Muscle layer of duodenum (tissue), 2 donors: ENCODE results near the gene CRYGA.

ENCODE experiments used
- H3K27ac ChIP-seq: one replicate; pipeline ENCODE4 v1.7.0; 2013; ENCODE audit warnings: mild to moderate bottlenecking, low read length
- H3K27me3 ChIP-seq: one replicate; pipeline ENCODE4 v1.7.0; 2013; ENCODE audit warnings: low read depth, mild to moderate bottlenecking, control low read depth, low read length
- H3K36me3 ChIP-seq, 2 donors: one replicate each; pipeline ENCODE4 v1.7.0; 2013; ENCODE audit warnings: low read length in 2 of 2, control low read depth in 1 of 2, mild to moderate bottlenecking in 1 of 2; ENCODE audit not compliant: insufficient read depth in 2 of 2, control insufficient read depth in 1 of 2
- H3K4me1 ChIP-seq, 2 donors: one replicate each; pipeline ENCODE4 v1.7.0; 2013; ENCODE audit warnings: low read length in 2 of 2, mild to moderate bottlenecking in 2 of 2, control low read depth in 1 of 2, moderate library complexity in 1 of 2; ENCODE audit not compliant: insufficient read depth in 2 of 2, control insufficient read depth in 1 of 2
- H3K4me3 ChIP-seq, 2 donors: one replicate each; pipeline ENCODE4 v1.7.0; 2013; ENCODE audit warnings: low read length in 2 of 2, low read depth in 1 of 2, mild to moderate bottlenecking in 1 of 2
- H3K9me3 ChIP-seq, 2 donors: one replicate each; pipeline ENCODE4 v1.7.0; 2013; ENCODE audit warnings: low read length in 2 of 2, control low read depth in 1 of 2, mild to moderate bottlenecking in 1 of 2; ENCODE audit not compliant: control insufficient read depth in 1 of 2
- donor health status: healthy.

Gene CRYGA, protein sequence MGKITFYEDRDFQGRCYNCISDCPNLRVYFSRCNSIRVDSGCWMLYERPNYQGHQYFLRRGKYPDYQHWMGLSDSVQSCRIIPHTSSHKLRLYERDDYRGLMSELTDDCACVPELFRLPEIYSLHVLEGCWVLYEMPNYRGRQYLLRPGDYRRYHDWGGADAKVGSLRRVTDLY

GRCh38 chr2:208163489-208163888, at the start of gene CRYGA:
Gene CRYGA, minus strand, starts transcription at chr2:208163589. Its CDS starts 33 bp downstream, at chr2:208163556.
- H3K4me3 ChIP-seq: no peak within 1 kb of the TSS
- H3K27ac ChIP-seq: no peak within 1 kb of the TSS
- H3K9me3 ChIP-seq: no peaks in the 10 kb centered on the region
- H3K36me3 ChIP-seq: no peaks in the 10 kb centered on the region
- no peaks in the 10 kb centered on the region for H3K27me3 ChIP-seq
- no peaks in the 10 kb centered on the region for H3K4me1 ChIP-seq

GRCh38 chr2:208210688-208211451, 47.5 kb upstream of the CRYGA start:
- Histone ChIP-seq H3K27ac (no peak overlapping the region), H3K36me3 (no peaks in the 10 kb centered on the region), H3K4me3 (no peak overlapping the region)

GRCh38 chr2:208208335-208209085, 45.1 kb upstream of the CRYGA start:
- no peaks in the 10 kb centered on the region for H3K4me1 ChIP-seq
- no peaks in the 10 kb centered on the region for H3K27me3 ChIP-seq
- H3K9me3 ChIP-seq: no peaks in the 10 kb centered on the region
- no peak overlapping the region for H3K27ac ChIP-seq
- no peak overlapping the region for H3K4me3 ChIP-seq
- no peaks in the 10 kb centered on the region for H3K36me3 ChIP-seq

More at GRCh38 chr2:208210688-208211451, 47.5 kb upstream of the CRYGA start:
- Histone ChIP-seq H3K27me3 (no peaks in the 10 kb centered on the region), H3K4me1 (no peaks in the 10 kb centered on the region), H3K9me3 (no peaks in the 10 kb centered on the region)

- no peaks in the 10 kb centered on the region for H3K27me3 ChIP-seq
- no peaks in the 10 kb centered on the region for H3K9me3 ChIP-seq
- no peaks in the 10 kb centered on the region for H3K36me3 ChIP-seq
- H3K27ac ChIP-seq: no peak overlapping the region
- no peaks in the 10 kb centered on the region for H3K4me1 ChIP-seq
- no peak overlapping the region for H3K4me3 ChIP-seq
Observed at GRCh38 chr2:208207769-208208168, 44.4 kb upstream of the CRYGA start.

GRCh38 chr2:208204166-208204565, 40.8 kb upstream of the CRYGA start:
- no peaks in the 10 kb centered on the region for H3K9me3 ChIP-seq
- no peaks in the 10 kb centered on the region for H3K4me1 ChIP-seq
- no peak overlapping the region for H3K27ac ChIP-seq
- H3K36me3 ChIP-seq: no peaks in the 10 kb centered on the region
- no peak overlapping the region for H3K4me3 ChIP-seq
- no peaks in the 10 kb centered on the region for H3K27me3 ChIP-seq

GRCh38 chr2:208195531-208195930, 32.1 kb upstream of the CRYGA start:
- Histone ChIP-seq H3K27me3 (no peaks in the 10 kb centered on the region), H3K36me3 (no peaks in the 10 kb centered on the region), H3K4me1 (no peaks in the 10 kb centered on the region), H3K27ac (no peak overlapping the region), H3K4me3 (no peak overlapping the region), H3K9me3 (no peaks in the 10 kb centered on the region)

- H3K36me3 ChIP-seq: no peaks in the 10 kb centered on the region
- H3K9me3 ChIP-seq: no peaks in the 10 kb centered on the region
- H3K4me3 ChIP-seq: no peak overlapping the region
- no peaks in the 10 kb centered on the region for H3K27me3 ChIP-seq
- H3K27ac ChIP-seq: no peak overlapping the region
- no peaks in the 10 kb centered on the region for H3K4me1 ChIP-seq
Observed at GRCh38 chr2:208192611-208193236, 29.3 kb upstream of the CRYGA start.

- Histone ChIP-seq H3K9me3 (no peaks in the 10 kb centered on the region), H3K27me3 (no peaks in the 10 kb centered on the region), H3K27ac (no peak within 1 kb of the TSS), H3K4me1 (no peaks in the 10 kb centered on the region), H3K36me3 (no peaks in the 10 kb centered on the region), H3K4me3 (no peak within 1 kb of the TSS)
Observed at GRCh38 chr2:208189810-208190503, 26.6 kb upstream of the CRYGA start, which contains the start of gene C2orf80. Gene C2orf80, minus strand, starts transcription at chr2:208190030. Its CDS starts 3,044 bp downstream, at chr2:208186986.

DNA sequence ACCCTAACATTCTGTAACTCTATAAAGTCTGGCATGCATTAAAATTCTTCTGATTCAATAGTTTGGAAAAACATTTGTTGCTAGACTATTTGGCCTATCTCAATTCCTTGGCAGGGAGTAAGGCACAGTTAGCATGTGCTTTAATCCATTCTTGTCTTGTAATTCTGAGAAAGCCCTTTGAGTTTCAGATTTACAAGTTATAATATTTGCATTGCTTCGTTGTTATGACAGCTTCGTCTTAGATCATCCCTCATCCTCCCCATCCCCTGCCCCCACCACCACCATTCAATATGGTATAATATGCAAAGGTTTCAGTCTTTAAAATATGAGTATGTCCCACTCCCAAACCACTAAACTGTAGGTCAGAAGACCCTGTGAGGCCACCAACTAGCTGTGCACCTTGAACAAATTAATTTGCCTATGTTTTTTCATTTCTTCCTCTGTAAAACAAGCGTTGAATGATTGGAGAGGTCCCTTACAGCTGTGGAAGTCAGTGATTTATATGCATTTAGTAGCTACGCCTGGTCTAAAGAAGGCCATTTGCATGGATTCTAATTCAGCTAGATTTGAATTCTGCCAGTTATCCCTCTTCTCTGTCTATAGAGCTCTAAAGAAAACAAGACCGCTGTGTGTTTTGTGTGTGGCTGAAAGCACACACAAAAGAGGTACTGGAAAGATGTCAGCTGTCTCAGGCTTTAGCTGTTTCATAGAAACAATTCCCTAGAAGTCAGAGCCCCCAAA, 25.9 kb upstream of the CRYGA start:
- H3K9me3 ChIP-seq: no peaks in the 10 kb centered on the region
- H3K27me3 ChIP-seq: no peaks in the 10 kb centered on the region
- H3K27ac ChIP-seq: no peak overlapping the region
- no peaks in the 10 kb centered on the region for H3K36me3 ChIP-seq
- H3K4me3 ChIP-seq: no peak overlapping the region
- H3K4me1 ChIP-seq: no peaks in the 10 kb centered on the region

GRCh38 chr2:208186893-208187292, 23.5 kb upstream of the CRYGA start:
- no peaks in the 10 kb centered on the region for H3K36me3 ChIP-seq
- H3K4me3 ChIP-seq: no peak overlapping the region
- no peaks in the 10 kb centered on the region for H3K9me3 ChIP-seq
- no peaks in the 10 kb centered on the region for H3K4me1 ChIP-seq
- no peaks in the 10 kb centered on the region for H3K27me3 ChIP-seq
- H3K27ac ChIP-seq: no peak overlapping the region
